Activated CD8-positive, alpha-beta memory T cell treated with anti-CD3 and anti-CD28 coated beads for 36 hours (primary cell): ENCODE measurements around the gene TPT1. TPM values are rescaled to one million over a fixed set of nuclear protein-coding genes. Genes with fewer than 3 reads are reported as not detected.
"Not testable (repeated sequence)": the region's sequence is repeated elsewhere in the genome, so short reads cannot be mapped to it uniquely, and the experiment has no call there.

ENCODE experiments used
- CTCF ChIA-PET: fragments of 350-600 bp; sonication (Branson Sonifier 250); formaldehyde crosslinking; loops from one replicate; lab custom pipeline; 2021; ENCODE audit warnings: antibody characterized with exemption; lab: Charles Lee
- POLR2A ChIA-PET: fragments of 350-600 bp; sonication (Branson Sonifier 250); formaldehyde crosslinking; loops from one replicate; lab custom pipeline; 2021; ENCODE audit warnings: antibody characterized with exemption; lab: Charles Lee
- total RNA-seq, 2 experiments: library from RNA; stranded (reverse); gene quantifications; one replicate each; pipeline ENCODE4 v1.2.3, GENCODE V29; 2021

TPT1 gene
- total RNA-seq, 2 experiments from 2014 or later: 3,040 to 3,121 TPM

DNA sequence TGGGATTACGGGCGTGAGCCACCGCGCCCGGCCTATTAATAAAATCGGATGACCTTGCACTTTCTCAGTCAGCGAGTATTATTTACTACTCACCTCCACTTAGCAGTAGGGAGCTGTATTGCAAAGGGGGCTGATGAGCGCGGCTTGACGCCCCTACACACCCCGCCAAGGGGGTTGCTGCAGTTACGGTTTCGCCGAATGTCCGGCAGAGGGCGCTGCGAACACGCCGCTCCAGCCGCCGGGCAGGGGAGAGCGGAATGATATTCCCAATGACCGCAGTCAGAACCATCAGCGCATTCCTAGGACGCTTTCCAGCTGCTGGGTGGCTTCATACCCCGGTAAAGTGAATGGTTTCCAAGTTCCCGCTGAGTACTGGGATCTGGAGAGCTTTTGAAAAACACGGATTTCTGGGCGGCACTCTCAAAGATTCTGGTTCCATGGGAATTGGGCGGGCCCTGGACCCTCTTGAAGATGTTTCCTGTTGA, 30.0 kb upstream of the TPT1 start:
- ChIA-PET POLR2A (interaction anchor here (1.6 kb wide), 1 partner anchor 29 kb away, joined by 3 read pairs; no protein-coding TSS in a partner anchor), CTCF (interaction anchor here (0.5 to 3.9 kb wide), 15 partner anchors 11 to 141 kb away, joined by 3 to 30 read pairs (median 3); partner anchors contain the start of gene SLC25A30)

DNA sequence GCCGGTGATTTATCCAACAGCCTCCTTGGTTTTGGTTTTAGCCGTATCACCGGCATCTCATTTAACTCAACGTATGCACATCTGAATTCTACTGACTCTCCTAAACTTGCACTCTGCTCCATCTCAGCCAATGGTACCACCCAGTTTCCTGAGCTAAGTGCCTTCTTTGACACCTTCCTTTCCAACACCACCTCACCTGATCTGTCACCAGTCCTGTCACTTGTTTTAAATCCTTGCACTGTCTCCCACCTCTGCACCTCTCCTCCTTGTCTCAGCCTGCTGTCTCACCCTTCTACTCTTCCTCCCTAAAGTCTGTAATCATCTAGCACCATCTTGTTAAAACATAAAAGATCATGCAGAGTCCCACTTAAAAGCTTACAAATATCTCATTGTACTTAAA, 28.1 kb upstream of the TPT1 start:
- POLR2A ChIA-PET: no interaction called here
- CTCF ChIA-PET: interaction anchor here (1.5 to 3.9 kb wide), 2 partner anchors 25 to 102 kb away, joined by 3 to 30 read pairs; no protein-coding TSS in a partner anchor

DNA sequence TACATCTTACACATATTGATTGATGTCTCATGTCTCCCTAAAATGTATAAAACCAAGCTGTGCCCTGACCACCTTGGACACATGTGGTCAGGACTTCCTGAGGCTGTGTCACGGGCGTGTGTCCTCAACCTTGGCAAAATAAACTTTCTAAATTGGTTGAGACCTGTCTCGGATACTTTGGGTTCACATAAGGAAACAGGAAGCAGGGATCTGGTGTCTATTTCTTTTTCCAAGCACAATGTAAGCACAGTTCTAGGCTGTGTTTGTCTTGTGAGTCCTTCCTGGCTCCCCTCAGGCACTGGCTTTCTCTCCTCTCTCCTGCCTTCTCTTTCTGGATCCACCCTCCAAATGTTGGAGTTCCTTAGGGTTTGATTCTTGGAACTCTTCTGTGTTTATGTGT, 27.6 kb upstream of the TPT1 start:
- ChIA-PET POLR2A (no interaction called here), CTCF (interaction anchor here (1.8 kb wide), 1 partner anchor 27 kb away, joined by 7 read pairs; no protein-coding TSS in a partner anchor)

DNA sequence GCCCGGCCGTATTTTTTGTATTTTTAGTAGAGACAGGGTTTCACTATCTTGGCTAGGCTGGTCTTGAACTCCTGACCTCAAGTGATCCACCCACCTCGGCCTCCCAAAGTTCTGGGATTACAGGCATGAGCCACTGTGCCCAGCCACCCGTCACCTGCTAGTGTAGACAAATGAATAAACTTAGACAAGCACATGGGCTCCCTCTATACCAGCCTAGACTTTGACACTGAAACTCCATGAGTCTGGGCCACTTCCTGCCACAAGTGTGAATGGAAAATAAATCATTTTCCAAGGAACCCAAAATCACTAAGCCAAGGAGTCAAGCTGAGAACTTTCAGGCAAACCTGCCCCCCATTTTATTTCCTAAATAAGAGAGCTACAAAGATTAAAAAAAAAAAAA, 27.0 kb upstream of the TPT1 start:
- CTCF ChIA-PET: interaction anchor here (0.5 to 1.8 kb wide), 3 partner anchors 28 to 1184 kb away, joined by 4 to 7 read pairs (median 5); no protein-coding TSS in a partner anchor
- POLR2A ChIA-PET: interaction anchor here (0.7 to 1.1 kb wide), 3 partner anchors 27 to 109 kb away, joined by 3 to 11 read pairs (median 4); partner anchors contain the start of gene TPT1

DNA sequence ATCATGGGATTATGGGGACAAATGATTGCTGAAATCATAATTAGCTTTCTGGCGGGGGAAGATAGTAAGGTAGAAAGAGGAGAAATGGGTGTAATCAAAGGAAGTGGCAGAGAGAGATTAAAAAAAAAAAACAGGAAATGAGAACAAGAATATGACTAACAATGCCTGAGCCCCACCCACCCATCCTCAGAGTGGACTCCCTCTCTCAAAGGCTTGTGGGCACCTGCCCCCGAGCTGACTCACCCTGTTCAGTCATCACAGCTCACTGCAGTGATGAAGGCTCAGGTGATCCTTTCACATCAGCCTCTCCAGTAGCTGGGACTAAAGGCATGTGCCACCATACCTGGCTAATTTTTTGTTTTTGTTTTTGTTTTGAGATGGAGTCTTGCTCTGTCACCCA, 26.4 kb upstream of the TPT1 start:
- ChIA-PET POLR2A (interaction anchor here (0.7 to 1.1 kb wide), 4 partner anchors 27 to 110 kb away, joined by 3 to 11 read pairs (median 4); partner anchors contain the start of genes SLC25A30 and TPT1), CTCF (interaction anchor here (0.5 to 1.8 kb wide), 4 partner anchors 28 to 1185 kb away, joined by 4 to 7 read pairs (median 4); no protein-coding TSS in a partner anchor)

DNA sequence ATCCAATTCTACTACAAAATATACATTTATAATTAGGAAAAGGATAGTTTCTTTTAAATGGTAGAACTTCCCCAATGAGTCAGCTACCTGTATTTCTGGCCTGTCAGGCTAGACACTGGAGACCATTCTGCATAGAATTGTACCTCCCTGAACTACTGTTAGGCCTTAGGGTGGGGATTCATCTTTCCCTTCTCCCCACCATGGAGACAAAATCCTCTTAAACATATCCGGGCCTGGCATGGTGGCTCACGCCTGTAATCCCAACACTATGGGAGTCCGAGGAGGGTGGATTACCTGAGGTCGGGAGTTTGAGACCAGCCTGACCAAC, 24.5 kb upstream of the TPT1 start:
- ChIA-PET CTCF (no interaction called here), POLR2A (no interaction called here)

DNA sequence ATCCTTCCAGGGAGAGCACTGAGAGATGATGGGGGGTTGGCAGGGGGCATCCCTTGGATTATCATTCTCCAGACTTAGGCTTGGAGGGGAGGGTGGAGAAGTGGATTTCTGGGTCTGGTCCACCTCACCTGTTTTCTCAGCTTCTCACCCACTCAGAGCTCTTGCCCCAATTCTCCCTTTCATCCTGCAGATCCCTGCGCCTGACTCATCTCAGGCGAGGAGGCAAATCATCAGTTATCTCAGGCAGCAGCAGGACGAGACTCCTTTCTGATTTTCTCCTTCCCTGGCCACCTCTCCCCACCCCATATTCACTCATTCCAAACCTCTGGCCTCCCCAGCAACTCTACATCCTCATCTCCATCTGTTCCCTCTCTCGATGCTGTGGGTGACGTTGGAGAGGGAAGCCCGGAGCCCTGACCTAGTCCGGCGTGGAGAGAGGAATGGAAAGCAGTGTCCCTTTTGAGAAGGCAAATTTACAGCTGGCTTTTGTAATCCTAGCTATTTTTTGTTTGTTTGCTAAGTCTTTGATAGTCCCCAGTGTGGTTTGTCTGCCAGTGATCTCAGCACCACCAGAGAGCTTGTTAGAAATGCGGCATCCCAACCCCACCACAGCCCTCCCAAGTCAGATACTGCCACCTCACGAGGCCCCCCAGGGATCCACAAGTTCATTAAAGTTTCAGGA, 24.0 kb upstream of the TPT1 start:
- ChIA-PET POLR2A (no interaction called here), CTCF (interaction anchor here (0.5 kb wide), 1 partner anchor 303 kb away, joined by 3 read pairs; no protein-coding TSS in a partner anchor)

DNA sequence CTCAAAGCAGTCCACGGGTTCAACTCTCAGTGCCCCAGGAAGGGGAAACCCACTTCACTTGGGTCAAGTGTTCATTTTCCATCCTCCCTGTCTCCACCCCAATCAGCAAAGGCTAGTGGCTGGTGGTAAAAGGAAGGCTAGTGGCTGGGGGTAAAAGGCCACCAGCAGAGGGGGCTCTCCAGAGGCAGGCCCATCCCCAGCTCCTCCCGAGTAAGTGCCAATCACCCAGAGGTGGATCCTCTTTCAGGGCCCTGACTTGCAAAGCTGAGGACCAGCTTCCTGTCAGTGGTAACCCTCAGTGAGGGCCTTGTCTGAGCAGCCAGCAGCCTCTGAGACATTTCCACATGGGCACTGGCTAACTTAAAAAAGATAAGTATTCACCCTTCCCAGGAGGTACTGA, 22.0 kb upstream of the TPT1 start:
- CTCF ChIA-PET: no interaction called here

DNA sequence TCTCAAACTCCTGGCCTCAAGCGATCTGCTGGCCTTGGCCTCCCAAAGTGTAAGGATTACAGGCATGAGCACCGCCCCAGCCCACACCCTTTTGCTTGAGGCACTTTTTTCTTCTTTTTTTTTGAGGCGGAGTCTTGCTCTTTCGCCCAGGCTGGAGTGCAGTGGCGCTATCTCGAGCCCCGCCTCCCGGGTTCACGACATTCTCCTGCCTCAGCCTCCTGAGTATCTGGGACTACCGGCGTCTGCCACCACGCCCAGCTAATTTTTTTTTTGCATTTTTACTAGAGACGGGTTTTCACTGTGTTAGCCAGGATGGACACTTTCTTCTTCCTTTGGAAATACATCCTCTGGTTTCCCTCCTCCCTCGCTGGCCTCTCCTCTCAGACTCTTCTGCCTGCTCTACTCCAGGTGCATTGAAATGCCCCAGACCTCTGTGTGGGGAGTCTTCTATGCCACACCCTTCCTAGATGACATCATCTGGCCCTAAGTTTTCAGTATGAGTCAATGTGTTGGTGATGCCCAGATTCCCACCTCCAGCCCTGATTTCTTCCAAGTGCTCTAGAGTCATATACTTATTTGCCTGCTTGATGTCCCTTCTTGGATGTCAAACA, 20.7 kb upstream of the TPT1 start:
- CTCF ChIA-PET: interaction anchor here (0.7 kb wide), 1 partner anchor 20 kb away, joined by 3 read pairs; no protein-coding TSS in a partner anchor

More for the DNA sequence above, 22.0 kb upstream of the TPT1 start:
- POLR2A ChIA-PET: no interaction called here

DNA sequence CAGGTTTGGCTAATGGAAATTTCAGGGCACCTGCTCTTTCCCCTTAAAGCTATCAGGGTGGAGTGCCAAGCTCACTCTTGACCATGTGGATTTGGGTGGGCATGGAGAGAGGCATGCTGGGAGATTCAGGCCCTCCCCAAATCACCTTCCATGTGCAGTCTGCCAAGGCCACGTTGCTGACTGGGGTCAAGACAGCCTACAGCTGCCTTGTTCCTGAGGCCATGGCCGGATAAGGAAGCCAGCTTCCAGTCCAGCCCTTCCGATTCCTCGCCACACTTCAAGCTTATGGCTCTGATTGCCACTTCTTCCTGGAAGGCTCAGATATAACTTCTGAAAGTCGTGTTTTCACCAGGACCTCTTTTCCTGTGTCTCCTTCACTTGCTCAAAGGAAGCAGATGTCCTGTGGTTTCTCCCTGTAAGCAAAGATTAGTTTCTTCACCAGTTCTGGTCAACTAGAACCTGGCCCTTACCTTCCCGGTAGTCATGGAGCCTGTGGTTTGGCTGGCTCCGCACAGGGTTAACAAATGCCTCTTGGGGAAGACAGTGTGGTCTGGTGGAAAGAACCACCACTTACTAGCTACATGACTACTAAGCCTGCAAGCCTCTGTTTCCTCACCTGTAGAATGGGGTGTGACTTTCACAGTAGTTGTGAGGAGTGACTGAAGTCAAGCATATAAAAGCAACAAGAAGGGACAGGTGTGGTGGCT, 16.1 kb upstream of the TPT1 start:
- ChIA-PET CTCF (no interaction called here), POLR2A (interaction anchor here (0.7 kb wide), 1 partner anchor 18 kb away, joined by 3 read pairs; no protein-coding TSS in a partner anchor)

More for the DNA sequence above, 20.7 kb upstream of the TPT1 start:
- POLR2A ChIA-PET: no interaction called here

DNA sequence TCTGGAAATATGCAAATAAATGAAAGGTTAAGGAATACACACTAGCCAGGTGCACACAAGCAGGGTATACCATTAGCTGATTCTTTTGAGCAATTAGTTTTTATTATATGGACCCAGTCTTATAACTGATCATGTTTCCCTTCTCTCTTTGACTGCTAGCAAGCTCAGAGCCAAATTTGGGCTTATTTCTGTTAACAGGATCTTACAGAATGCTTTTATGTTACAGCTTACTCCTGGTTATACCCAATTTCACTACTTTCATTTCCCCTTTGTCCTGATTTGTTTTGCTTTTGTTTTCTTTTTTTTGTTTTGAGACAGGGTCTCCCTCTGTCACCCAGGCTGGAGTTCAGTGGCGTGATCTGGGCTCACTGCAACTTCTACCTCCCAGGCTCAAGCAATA, 12.9 kb upstream of the TPT1 start:
- ChIA-PET CTCF (no interaction called here), POLR2A (interaction anchor here (0.6 kb wide), 1 partner anchor 8 kb away, joined by 3 read pairs; no protein-coding TSS in a partner anchor)

DNA sequence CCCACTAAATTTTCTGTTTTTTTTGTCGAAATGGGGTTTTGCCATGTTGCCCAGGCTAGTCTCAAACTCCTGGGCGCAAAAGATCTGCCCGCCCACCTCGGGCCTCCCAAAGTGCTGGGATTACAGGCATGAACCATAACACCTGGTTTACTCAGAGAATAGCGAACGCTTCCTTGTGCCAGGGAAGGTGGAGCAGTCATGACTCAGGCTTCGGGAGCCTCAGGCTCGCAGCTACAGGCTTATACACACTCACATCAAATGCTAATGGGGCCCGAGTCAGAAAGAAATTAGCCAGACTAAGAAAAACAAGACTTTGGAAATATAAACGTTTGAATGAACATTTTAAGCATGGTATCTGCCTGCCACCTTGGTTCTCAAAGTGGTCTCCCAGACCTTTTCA, 11.0 kb upstream of the TPT1 start:
- ChIA-PET CTCF (no interaction called here), POLR2A (no interaction called here)

DNA sequence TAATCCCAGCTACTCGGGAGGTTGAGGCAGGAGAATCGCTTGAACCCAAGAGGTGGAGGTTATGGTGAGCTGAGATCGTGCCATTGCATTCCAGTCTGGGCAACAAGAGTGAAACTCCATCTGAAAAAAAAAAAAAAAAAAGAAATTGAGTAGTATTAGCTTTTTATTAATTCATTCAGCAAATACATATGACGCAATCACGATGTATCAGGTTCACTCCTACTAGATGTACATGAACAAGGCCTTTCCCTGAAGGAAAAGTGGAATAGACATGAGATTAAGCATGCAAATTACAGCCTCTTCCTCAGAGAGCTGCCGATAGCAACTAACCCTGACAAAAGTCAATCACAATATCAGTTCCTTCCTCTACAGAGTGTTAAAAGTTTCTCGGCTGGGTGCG, 9.2 kb upstream of the TPT1 start:
- ChIA-PET POLR2A (interaction anchor here (0.5 to 0.6 kb wide), 2 partner anchors 19 to 240 kb away, joined by 3 read pairs; no protein-coding TSS in a partner anchor), CTCF (interaction anchor here (0.6 to 0.8 kb wide), 2 partner anchors 23 to 125 kb away, joined by 3 read pairs; no protein-coding TSS in a partner anchor)

DNA sequence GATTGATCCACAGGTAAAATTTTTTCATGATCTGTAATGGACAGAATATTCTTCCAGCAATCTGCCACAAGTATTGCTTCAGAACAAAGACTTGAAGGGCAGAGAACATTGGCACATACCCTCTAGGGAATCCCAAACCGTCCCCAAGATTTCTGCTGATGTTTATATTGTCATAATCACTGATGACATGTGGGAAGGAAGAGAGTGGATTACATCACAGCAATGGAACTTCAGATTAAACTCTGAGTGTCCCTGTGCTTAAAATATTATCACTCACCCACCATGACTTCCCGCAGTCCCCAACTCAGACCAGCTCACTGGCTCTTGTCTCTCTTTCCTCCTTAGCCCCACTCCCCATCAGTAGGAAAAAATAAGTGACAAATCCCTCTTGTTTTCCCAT, 8.5 kb upstream of the TPT1 start:
- CTCF ChIA-PET: interaction anchor here (0.6 kb wide), 1 partner anchor 126 kb away, joined by 3 read pairs; no protein-coding TSS in a partner anchor
- POLR2A ChIA-PET: interaction anchor here (0.6 kb wide), 1 partner anchor 18 kb away, joined by 3 read pairs; no protein-coding TSS in a partner anchor

DNA sequence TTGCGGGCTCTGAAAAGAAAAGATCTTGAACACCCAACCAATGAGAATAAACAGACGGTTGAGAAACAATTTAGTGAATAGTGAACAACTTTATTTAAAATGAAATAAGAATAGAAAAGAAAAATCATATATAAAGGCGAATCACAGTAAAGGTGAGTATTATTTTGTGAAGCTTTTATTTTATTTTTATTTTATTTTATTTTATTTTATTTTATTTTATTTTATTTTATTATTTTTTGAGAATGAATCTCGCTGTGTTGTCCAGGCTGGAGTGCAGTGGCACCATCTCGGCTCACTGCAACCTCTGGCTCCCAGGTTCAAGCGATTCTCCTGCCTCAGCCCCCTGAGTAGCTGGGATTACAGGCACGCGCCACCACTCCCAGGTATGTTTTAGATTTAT, 3.1 kb upstream of the TPT1 start:
- CTCF ChIA-PET, POLR2A ChIA-PET: not testable (repeated sequence)

DNA sequence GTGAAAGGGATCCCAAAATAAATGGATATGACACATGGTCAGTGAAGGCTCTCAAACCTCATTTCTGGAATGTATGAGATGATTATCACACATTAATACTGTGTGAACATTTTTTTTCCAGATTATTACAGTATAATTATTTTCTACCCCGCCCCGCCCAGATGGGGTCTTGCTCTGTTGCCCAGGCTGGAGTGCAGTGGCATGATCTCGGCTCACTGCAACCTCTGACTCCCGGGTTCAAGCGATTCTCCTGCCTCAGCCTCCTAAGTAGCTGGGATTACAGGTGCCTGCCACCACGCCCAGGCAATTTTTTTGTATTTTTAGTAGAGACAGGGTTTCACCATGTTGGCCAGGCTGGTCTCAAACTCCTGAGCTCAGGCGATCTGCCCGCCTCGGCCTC, 2.1 kb upstream of the TPT1 start:
- POLR2A ChIA-PET: not testable (repeated sequence)

DNA sequence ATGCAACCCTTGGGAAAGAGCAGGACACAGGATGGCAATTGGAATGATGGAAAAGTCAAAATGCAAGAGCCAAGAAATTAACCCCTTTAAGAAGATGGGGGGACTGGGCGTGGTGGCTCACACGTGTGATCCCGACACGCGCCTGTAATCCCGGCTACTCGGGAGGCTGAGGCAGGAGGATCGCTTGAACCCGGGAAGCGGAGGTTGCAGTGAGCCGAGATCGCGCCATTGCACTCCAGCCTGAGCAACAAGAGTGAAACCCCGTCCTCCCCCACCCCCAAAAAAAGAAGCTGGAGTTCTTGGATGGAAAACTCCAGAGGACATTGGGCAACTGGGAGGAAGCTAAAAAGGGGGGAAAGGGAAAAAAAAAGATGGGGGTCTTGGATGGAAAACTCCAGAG, 1.7 kb upstream of the TPT1 start:
- ChIA-PET POLR2A (interaction anchor here (1.2 to 1.4 kb wide), 2 partner anchors 10 to 125 kb away, joined by 3 to 5 read pairs; no protein-coding TSS in a partner anchor), CTCF (interaction anchor here (0.8 kb wide), 1 partner anchor 29 kb away, joined by 3 read pairs; no protein-coding TSS in a partner anchor)

More for the DNA sequence above, 2.1 kb upstream of the TPT1 start:
- CTCF ChIA-PET: interaction anchor here (0.8 kb wide), 1 partner anchor 29 kb away, joined by 3 read pairs; no protein-coding TSS in a partner anchor

DNA sequence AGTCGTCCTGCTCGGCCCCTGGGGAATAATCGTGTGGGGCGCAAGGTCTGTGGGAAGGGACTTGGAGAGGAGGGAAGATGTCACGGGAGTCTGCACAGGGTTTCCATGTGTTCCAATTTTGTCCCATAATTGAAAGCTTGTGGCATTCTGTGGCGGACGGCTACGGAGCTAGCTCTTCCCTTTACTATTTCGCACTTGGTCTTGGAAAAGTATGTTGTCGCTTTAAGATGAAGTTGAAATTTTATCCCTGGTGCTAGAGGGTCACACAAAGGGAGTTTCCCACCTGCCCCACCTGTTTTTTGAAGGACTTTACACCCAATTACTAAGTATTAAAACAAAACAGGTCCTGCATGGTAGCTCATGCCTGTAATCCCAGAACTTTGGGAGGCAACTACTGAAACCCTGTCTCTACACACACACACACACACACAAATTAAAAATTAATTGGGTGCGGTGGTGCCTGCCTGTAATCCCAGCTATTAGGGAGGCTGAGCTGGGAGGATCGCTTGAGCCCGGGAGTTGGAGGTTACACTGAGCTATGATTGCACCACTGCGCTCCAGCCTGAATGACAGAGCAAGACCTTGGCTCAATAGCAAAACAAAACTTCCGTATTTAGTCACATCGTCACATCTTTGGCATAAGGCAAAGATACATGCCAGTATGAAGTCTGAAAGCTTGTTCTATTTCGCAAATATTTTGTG, 967 bp upstream of the TPT1 start:
- POLR2A ChIA-PET: interaction anchor here (0.6 to 2.0 kb wide), 8 partner anchors 9 to 126 kb away, joined by 3 to 11 read pairs (median 3); partner anchors contain the start of genes COG3 and SLC25A30
- CTCF ChIA-PET: interaction anchor here (0.6 to 1.3 kb wide), 5 partner anchors 10 to 310 kb away, joined by 3 to 6 read pairs (median 3); no protein-coding TSS in a partner anchor
